Measurements from ENCODE around the gene COBLL1. TPM values are rescaled to one million over a fixed set of nuclear protein-coding genes. Genes with fewer than 3 reads are reported as not detected.
A peak's percentile ranks its signal among the peaks of the same experiment; 100 is the strongest.

The COBLL1 gene
- total and polyA plus RNA-seq, 9 donors = 11.5 to 56.8 (median 38.4) TPM

GRCh38 chr2:164662868-164663631 is 178.6 kb downstream of the COBLL1 start:
- peak overlapping the region in 1 of 2 donors; percentile 50 for H3K27ac ChIP-seq
- H3K9me3 ChIP-seq = no peaks in the 10 kb centered on the region
- H3K4me3 ChIP-seq = no peak overlapping the region
- intact Hi-C loops (cut with DNase I) = no loop called here
- H3K36me3 ChIP-seq = no peaks in the 10 kb centered on the region
- H3K4me1 ChIP-seq (ENCODE audit: insufficient read depth) = peaks cover 3% of the 10 kb centered on the region
- H3K27me3 ChIP-seq = no peaks in the 10 kb centered on the region
- WGBS, 3 donors = 68 to 78% (median 75%) methylated on average over 1 of the region's 1 CpG
- no peak for TF ChIP-seq POLR2A (IDR thresholded peaks at IDR 0.05)
- no peak for TF ChIP-seq CTCF (IDR thresholded peaks at IDR 0.05)
- no peak for TF ChIP-seq EP300 (IDR thresholded peaks at IDR 0.05)
- no peak for DNase-seq

GRCh38 chr2:164662066-164662465 is 179.6 kb downstream of the COBLL1 start:
- no peaks in the 10 kb centered on the region for H3K36me3 ChIP-seq

GRCh38 chr2:164661349-164661748 is 180.3 kb downstream of the COBLL1 start:
- Histone ChIP-seq H3K9me3 (no peaks in the 10 kb centered on the region), H3K27ac (peak overlapping the region in 1 of 2 donors; percentile 31), H3K4me1 (ENCODE audit: insufficient read depth) (peaks cover 3% of the 10 kb centered on the region), H3K27me3 (no peaks in the 10 kb centered on the region), H3K4me3 (no peak overlapping the region), H3K36me3 (no peaks in the 10 kb centered on the region)
- intact Hi-C loops (cut with DNase I) = no loop called here
- no peak for DNase-seq
- TF ChIP-seq POLR2A (IDR thresholded peaks at IDR 0.05) (no peak), EP300 (IDR thresholded peaks at IDR 0.05) (no peak), CTCF (IDR thresholded peaks at IDR 0.05) (no peak)

More at GRCh38 chr2:164662066-164662465, 179.6 kb downstream of the COBLL1 start:
- no peaks in the 10 kb centered on the region for H3K27me3 ChIP-seq
- TF ChIP-seq POLR2A (IDR thresholded peaks at IDR 0.05) (no peak), EP300 (IDR thresholded peaks at IDR 0.05) (no peak), CTCF (IDR thresholded peaks at IDR 0.05) (no peak)
- H3K4me1 ChIP-seq (ENCODE audit: insufficient read depth) = peaks cover 3% of the 10 kb centered on the region
- H3K9me3 ChIP-seq = no peaks in the 10 kb centered on the region
- no peak overlapping the region for H3K4me3 ChIP-seq
- peak overlapping the region in 1 of 2 donors; percentile 50 for H3K27ac ChIP-seq
- intact Hi-C loops (cut with DNase I) = no loop called here
- WGBS, 3 donors = 3 to 7% (median 6%) methylated on average over 1 of the region's 1 CpG
- peak in 2 of 5 donors; percentile 10 to 25 for DNase-seq

GRCh38 chr2:164657129-164657528 is 184.5 kb downstream of the COBLL1 start:
- H3K36me3 ChIP-seq = no peaks in the 10 kb centered on the region
- WGBS, 3 donors = 61 to 85% (median 82%) methylated on average over 2 of the region's 2 CpGs
- TF ChIP-seq POLR2A (IDR thresholded peaks at IDR 0.05) = no peak
- no peak for TF ChIP-seq CTCF (IDR thresholded peaks at IDR 0.05)
- TF ChIP-seq EP300 (IDR thresholded peaks at IDR 0.05) = no peak
- no peaks in the 10 kb centered on the region for H3K4me1 ChIP-seq (ENCODE audit: insufficient read depth)
- intact Hi-C loops (cut with DNase I) = no loop called here
- H3K9me3 ChIP-seq = no peaks in the 10 kb centered on the region
- H3K4me3 ChIP-seq = no peak overlapping the region
- H3K27me3 ChIP-seq = no peaks in the 10 kb centered on the region
- H3K27ac ChIP-seq = no peak overlapping the region
- DNase-seq = no peak
